GM19238 (cell line): ENCODE results near the gene TRPM5.
"Not testable (repeated sequence)": the region's sequence is repeated elsewhere in the genome, so short reads cannot be mapped to it uniquely, and the experiment has no call there.

ENCODE experiments used
- DNase-seq: peaks from one replicate; pipeline ENCODE4 v3.0.0; 2011; ENCODE audit warnings: low spot score; ENCODE audit not compliant: insufficient read length

The TRPM5 gene

GRCh38 chr11:2443881-2444820 lies at the start of gene TRPM5:
Gene TRPM5, minus strand, starts transcription at chr11:2444514. Its CDS starts 21,478 bp downstream, at chr11:2423036.
- DNase-seq, result no peak

- DNase-seq, result no peak
These were observed 44.8 kb upstream of the TRPM5 start for GRCh38 chr11:2489083-2489482.

- DNase-seq, result no peak
These were observed 43.7 kb upstream of the TRPM5 start for GRCh38 chr11:2488004-2488403.

- DNase-seq, result no peak
These were observed 40.3 kb upstream of the TRPM5 start for GRCh38 chr11:2484576-2485125.

- no peak for DNase-seq
These were observed 39.1 kb upstream of the TRPM5 start for GRCh38 chr11:2483426-2483825.

GRCh38 chr11:2482745-2483144 lies 38.4 kb upstream of the TRPM5 start:
- no peak for DNase-seq

- DNase-seq, result no peak
These were observed 37.9 kb upstream of the TRPM5 start for GRCh38 chr11:2482204-2482603.

- no peak for DNase-seq
These were observed 36.9 kb upstream of the TRPM5 start for GRCh38 chr11:2481253-2481652.

- no peak for DNase-seq
These were observed 36.5 kb upstream of the TRPM5 start for GRCh38 chr11:2480874-2481220.

GRCh38 chr11:2480067-2480873 lies 36.0 kb upstream of the TRPM5 start:
- DNase-seq, result not testable (repeated sequence)

GRCh38 chr11:2477936-2478335 lies 33.6 kb upstream of the TRPM5 start:
- DNase-seq, result no peak

GRCh38 chr11:2477254-2477653 lies 32.9 kb upstream of the TRPM5 start:
- DNase-seq, result no peak

GRCh38 chr11:2475136-2475918 lies 31.0 kb upstream of the TRPM5 start:
- DNase-seq, result no peak

- no peak for DNase-seq
These were observed 30.0 kb upstream of the TRPM5 start for GRCh38 chr11:2474059-2474901.

- DNase-seq, result no peak
These were observed 29.2 kb upstream of the TRPM5 start for GRCh38 chr11:2473361-2474058.

GRCh38 chr11:2472428-2473186 lies 28.3 kb upstream of the TRPM5 start:
- no peak for DNase-seq

GRCh38 chr11:2471804-2472096 lies 27.4 kb upstream of the TRPM5 start:
- DNase-seq, result no peak

- DNase-seq, result no peak
These were observed 26.9 kb upstream of the TRPM5 start for GRCh38 chr11:2471048-2471803.

GRCh38 chr11:2470495-2470894 lies 26.2 kb upstream of the TRPM5 start:
- no peak for DNase-seq
